Esophagus muscularis mucosa (tissue), 4 donors: ENCODE data around the gene FBLN1.

ENCODE experiments used
- EP300 ChIP-seq: sonication (generic); formaldehyde crosslinking; IDR thresholded peaks from one replicate; pipeline ENCODE4 v1.6.1; 2017; ENCODE audit warnings: antibody characterized with exemption
- POLR2A ChIP-seq: fragments of 450-650 bp; IDR thresholded peaks from one replicate; pipeline ENCODE4 v1.6.1; 2017; ENCODE audit warnings: antibody characterized with exemption, moderate library complexity, mild to moderate bottlenecking, low read depth
- TF ChIP-seq, protein P1 (sequence below), 3 experiments: fragments of 200-600 bp in 2 of 3; fragments of 450-650 bp in 1 of 3; sonication (generic) in 2 of 3; IDR thresholded peaks; one replicate each; pipeline ENCODE4 v1.5.1; 2017 to 2019; ENCODE audit warnings: antibody characterized with exemption in 3 of 3, mild to moderate bottlenecking in 2 of 3, moderate library complexity in 1 of 3

DNA sequence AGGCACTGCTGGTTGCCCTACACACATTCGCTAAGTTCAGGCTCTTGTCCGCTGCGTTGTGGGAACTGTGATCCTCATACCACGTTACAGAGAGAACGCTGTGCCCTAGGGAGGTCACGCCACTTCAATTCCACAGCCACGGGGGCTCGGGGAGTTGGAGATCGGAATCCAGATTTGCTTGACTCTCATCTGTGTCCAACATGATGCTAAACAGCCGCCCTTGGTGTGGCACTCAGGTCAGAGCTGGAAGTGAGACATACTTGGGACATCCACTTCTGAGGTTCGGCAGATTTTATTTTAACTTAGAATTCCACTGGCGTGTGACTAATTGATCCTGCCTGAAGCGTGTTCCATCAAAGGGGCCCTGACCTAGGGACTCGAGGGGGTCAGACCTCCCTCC, 47.5 kb upstream of the FBLN1 start:
- TF ChIP-seq, protein P1, sequence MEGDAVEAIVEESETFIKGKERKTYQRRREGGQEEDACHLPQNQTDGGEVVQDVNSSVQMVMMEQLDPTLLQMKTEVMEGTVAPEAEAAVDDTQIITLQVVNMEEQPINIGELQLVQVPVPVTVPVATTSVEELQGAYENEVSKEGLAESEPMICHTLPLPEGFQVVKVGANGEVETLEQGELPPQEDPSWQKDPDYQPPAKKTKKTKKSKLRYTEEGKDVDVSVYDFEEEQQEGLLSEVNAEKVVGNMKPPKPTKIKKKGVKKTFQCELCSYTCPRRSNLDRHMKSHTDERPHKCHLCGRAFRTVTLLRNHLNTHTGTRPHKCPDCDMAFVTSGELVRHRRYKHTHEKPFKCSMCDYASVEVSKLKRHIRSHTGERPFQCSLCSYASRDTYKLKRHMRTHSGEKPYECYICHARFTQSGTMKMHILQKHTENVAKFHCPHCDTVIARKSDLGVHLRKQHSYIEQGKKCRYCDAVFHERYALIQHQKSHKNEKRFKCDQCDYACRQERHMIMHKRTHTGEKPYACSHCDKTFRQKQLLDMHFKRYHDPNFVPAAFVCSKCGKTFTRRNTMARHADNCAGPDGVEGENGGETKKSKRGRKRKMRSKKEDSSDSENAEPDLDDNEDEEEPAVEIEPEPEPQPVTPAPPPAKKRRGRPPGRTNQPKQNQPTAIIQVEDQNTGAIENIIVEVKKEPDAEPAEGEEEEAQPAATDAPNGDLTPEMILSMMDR (IDR thresholded peaks at IDR 0.05), result no peak
- TF ChIP-seq POLR2A, result no peak
- no peak for TF ChIP-seq EP300
